ENCODE data around the gene TNNC1. TPM values are rescaled to one million over a fixed set of nuclear protein-coding genes. Genes with fewer than 3 reads are reported as not detected.

TNNC1 gene
- total RNA-seq, 2 experiments from 2014 or later: 0.57 to 3.2 TPM

DNA sequence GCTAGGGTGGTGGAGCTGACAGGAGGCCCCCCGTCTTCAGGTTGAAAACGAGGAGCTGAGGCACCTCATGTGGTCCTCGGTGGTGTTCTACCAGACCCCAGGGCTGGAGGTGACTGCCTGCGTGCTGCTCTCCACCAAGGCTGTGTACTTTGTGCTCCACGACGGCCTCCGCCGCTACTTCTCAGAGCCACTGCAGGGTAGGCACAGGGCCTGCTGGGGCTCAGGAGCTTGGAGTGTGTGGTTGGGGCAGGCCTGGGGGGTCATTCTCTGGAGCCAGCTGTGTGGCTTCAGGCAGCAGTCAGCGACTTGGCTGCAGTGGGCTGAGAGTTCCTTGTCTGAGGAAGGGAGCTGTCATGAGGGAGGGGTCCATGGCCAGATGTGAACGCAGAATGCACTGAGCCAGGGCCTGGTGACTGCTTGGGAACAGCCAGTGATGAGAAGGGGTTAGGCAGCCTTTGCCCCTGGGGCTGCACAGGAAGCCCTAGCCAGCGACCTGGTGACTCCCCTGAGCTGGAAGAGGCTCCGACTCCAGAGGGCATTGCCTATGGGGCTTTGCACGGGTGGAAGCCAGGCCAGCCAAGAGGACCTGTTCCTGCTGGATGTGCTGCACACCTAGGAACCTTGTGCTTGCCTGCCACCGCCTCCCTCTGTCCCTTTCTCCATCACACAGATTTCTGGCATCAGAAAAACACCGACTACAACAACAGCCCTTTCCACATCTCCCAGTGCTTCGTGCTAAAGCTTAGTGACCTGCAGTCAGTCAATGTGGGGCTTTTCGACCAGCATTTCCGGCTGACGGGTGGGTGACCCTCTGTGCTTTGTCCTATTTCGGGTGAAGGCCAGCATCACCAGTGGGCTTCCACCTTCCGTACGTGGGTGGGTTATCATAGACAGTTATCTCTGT is 36.4 kb upstream of the TNNC1 start:
- no peak for DNase-seq (ENCODE audit: low spot score)
- CTCF ChIA-PET (ENCODE audit: unreplicated experiment): no interaction called here
- H3K9me3 ChIP-seq (ENCODE audit: low read length): no peaks in the 10 kb centered on the region
- H3K9me2 ChIP-seq (ENCODE audit: insufficient read depth, low read length): no peaks in the 10 kb centered on the region
- no peak overlapping the region for H3K4me2 ChIP-seq (ENCODE audit: low read length)
- H3K4me1 ChIP-seq (ENCODE audit: insufficient read depth, low read length, poor library complexity, severe bottlenecking): no peaks in the 10 kb centered on the region
- H3K79me2 ChIP-seq (ENCODE audit: insufficient read depth, low read depth, low read length): no peaks in the 10 kb centered on the region
- no peak overlapping the region for H3K4me3 ChIP-seq (ENCODE audit: low read depth, low read length, poor library complexity, severe bottlenecking)
- BruUV-seq (replicated peaks): no TSS peak
- H3K27ac ChIP-seq (ENCODE audit: low read depth, low read length, poor library complexity, severe bottlenecking): no peak overlapping the region
- POLR2A ChIA-PET: no interaction called here
- no peak overlapping the region for H2AFZ ChIP-seq (ENCODE audit: low read length)
- H4K20me1 ChIP-seq (ENCODE audit: insufficient read depth, low read length): no peaks in the 10 kb centered on the region
- H3K36me3 ChIP-seq (ENCODE audit: insufficient read depth, low read length): peaks cover 63% of the 10 kb centered on the region; the same call in 1 of the 2 replicates
- intact Hi-C loops (cut with micrococcal nuclease; ENCODE audit: unreplicated experiment): no loop called here
- no peak for TF ChIP-seq EZH2phosphoT487 (IDR thresholded peaks at IDR 0.05; ENCODE audit: borderline replicate concordance, low read depth, low read length)
- TF ChIP-seq CTCF (conservative IDR thresholded peaks at IDR 0.05; ENCODE audit: low read length): no peak

DNA sequence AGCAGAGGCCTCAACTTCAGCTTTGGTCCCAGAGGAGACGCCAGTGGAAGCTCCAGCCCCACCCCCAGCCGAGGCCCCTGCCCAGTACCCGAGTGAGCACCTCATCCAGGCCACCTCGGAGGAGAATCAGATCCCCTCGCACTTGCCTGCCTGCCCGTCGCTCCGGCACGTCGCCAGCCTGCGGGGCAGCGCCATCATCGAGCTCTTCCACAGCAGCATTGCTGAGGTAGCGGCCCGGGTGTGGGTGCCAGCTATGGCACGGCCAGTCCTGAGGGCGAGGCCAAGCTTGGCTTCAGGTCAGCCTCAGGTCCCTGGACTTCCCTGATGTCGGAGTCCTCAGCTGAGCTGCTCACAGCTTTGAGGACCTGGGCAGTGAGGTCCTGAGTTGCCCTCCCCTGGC is 35.6 kb upstream of the TNNC1 start:
- peaks cover 63% of the 10 kb centered on the region; the same call in 1 of the 2 replicates for H3K36me3 ChIP-seq (ENCODE audit: insufficient read depth, low read length)
- no peak overlapping the region for H3K4me3 ChIP-seq (ENCODE audit: low read depth, low read length, poor library complexity, severe bottlenecking)
- no peaks in the 10 kb centered on the region for H3K4me1 ChIP-seq (ENCODE audit: insufficient read depth, low read length, poor library complexity, severe bottlenecking)
- DNase-seq (ENCODE audit: low spot score): no peak
- no peak overlapping the region for H3K4me2 ChIP-seq (ENCODE audit: low read length)
- H3K9me3 ChIP-seq (ENCODE audit: low read length): no peaks in the 10 kb centered on the region
- TF ChIP-seq CTCF (conservative IDR thresholded peaks at IDR 0.05; ENCODE audit: low read length) (no peak), EZH2phosphoT487 (IDR thresholded peaks at IDR 0.05; ENCODE audit: borderline replicate concordance, low read depth, low read length) (no peak)
- ChIA-PET CTCF (ENCODE audit: unreplicated experiment) (no interaction called here), POLR2A (no interaction called here)
- BruUV-seq (replicated peaks): no TSS peak
- intact Hi-C loops (cut with micrococcal nuclease; ENCODE audit: unreplicated experiment): no loop called here
- no peaks in the 10 kb centered on the region for H3K9me2 ChIP-seq (ENCODE audit: insufficient read depth, low read length)
- no peaks in the 10 kb centered on the region for H3K79me2 ChIP-seq (ENCODE audit: insufficient read depth, low read depth, low read length)
- no peak overlapping the region for H2AFZ ChIP-seq (ENCODE audit: low read length)
- no peaks in the 10 kb centered on the region for H4K20me1 ChIP-seq (ENCODE audit: insufficient read depth, low read length)
- no peak overlapping the region for H3K27ac ChIP-seq (ENCODE audit: low read depth, low read length, poor library complexity, severe bottlenecking)

DNA sequence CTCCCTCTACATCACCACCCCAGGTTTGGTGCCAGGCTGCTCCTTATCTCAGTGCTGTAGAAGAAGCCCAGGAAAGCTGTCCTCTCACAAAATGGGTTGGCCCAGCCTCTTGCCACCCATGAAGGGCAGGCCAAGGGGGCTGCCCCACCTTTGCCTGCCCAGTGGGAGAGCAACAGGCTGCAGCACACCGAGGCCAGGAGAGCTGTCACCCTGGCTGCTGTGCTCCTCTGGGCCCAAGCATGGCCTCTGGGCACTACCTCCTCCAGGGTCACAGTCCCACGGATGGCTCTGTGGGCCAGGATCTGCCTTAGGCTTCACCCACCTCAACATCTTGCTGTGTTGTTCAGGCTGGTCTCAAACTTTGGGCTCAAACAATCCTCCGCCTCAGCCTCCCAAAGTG is 34.9 kb upstream of the TNNC1 start:
- H3K4me3 ChIP-seq (ENCODE audit: low read depth, low read length, poor library complexity, severe bottlenecking): no peak overlapping the region
- H3K4me2 ChIP-seq (ENCODE audit: low read length): no peak overlapping the region
- no peak overlapping the region for H3K27ac ChIP-seq (ENCODE audit: low read depth, low read length, poor library complexity, severe bottlenecking)
- no peaks in the 10 kb centered on the region for H3K9me2 ChIP-seq (ENCODE audit: insufficient read depth, low read length)
- intact Hi-C loops (cut with micrococcal nuclease; ENCODE audit: unreplicated experiment): no loop called here
- TF ChIP-seq CTCF (conservative IDR thresholded peaks at IDR 0.05; ENCODE audit: low read length) (no peak), EZH2phosphoT487 (IDR thresholded peaks at IDR 0.05; ENCODE audit: borderline replicate concordance, low read depth, low read length) (no peak)
- no peaks in the 10 kb centered on the region for H3K79me2 ChIP-seq (ENCODE audit: insufficient read depth, low read depth, low read length)
- no peaks in the 10 kb centered on the region for H4K20me1 ChIP-seq (ENCODE audit: insufficient read depth, low read length)
- no peak for DNase-seq (ENCODE audit: low spot score)
- ChIA-PET POLR2A (no interaction called here), CTCF (ENCODE audit: unreplicated experiment) (no interaction called here)
- peaks cover 63% of the 10 kb centered on the region; the same call in 1 of the 2 replicates for H3K36me3 ChIP-seq (ENCODE audit: insufficient read depth, low read length)
- H3K4me1 ChIP-seq (ENCODE audit: insufficient read depth, low read length, poor library complexity, severe bottlenecking): no peaks in the 10 kb centered on the region
- H2AFZ ChIP-seq (ENCODE audit: low read length): no peak overlapping the region
- H3K9me3 ChIP-seq (ENCODE audit: low read length): no peaks in the 10 kb centered on the region
- BruUV-seq (replicated peaks): no TSS peak
